ENCODE data around the gene BCAS3.
A peak's percentile ranks its signal among the peaks of the same experiment; 100 is the strongest.

DNA sequence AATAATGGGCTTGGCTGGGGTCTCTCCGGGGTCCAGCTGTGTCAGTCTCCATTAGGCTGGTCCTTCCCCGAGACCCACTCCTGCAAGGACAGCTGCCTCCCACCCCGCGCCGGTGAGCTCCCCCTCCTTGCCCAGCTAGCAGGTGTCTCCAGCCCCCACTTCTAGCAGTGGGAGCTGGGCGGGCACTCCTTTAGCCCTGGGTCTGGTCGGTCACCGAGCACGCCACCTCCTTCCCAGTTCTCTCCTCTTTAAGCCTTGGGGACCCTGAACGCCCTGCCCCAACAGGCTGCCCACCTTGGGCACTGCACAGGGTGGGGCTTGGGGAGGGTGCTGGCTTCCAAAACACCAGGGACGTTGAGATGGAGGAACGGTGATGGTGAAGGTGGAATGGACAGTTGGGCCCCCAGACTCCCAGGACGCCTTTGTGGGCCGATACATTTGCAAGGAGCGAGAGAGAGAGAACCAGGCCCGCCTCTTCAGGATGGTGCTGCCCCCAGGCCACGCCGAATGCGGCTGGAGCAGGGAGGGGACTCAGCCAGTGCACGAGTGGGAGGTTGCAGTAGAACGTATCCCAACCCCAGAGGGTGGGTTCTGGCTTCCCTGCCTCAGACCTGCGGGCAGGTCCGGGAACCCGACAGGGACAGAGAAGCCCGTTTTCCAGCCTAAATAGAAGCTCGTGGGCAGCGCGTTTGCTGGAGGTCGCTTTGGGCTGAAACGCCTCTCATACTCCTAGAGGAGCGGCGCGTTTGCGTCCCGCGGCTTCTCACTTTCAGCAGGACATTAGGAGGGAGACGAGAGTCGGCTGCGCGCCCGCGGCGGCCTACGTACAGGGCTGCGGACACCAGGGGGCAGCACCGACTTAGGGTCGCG is 732.7 kb downstream of the BCAS3 start:
- TF ChIP-seq CTCF (IDR thresholded peaks at IDR 0.05) (peak; percentile 30 to 69 (median 49)), POLR2A (IDR thresholded peaks at IDR 0.05) (no peak)
